ENCODE results near the gene AGER. TPM values are rescaled to one million over a fixed set of nuclear protein-coding genes. Genes with fewer than 3 reads are reported as not detected.

The AGER gene
- total and polyA plus RNA-seq, 9 of the 15 experiments (the other 6 are each of a cell fraction or from before 2014, with no cell fraction given), result 1.2 to 11.5 (median 4.1) TPM

- TF ChIP-seq GATA2 (CRISPR knock-in tag; IDR thresholded peaks at IDR 0.05) (peak; percentile 93), HLTF (IDR thresholded peaks at IDR 0.05) (peak; percentile 74; the same call in 1 of the 2 replicates), ZNF41 (CRISPR knock-in tag; conservative IDR thresholded peaks at IDR 0.05) (peak; percentile 74), HIVEP1 (CRISPR knock-in tag; IDR thresholded peaks at IDR 0.05) (no peak), TEAD2 (tag; IDR thresholded peaks at IDR 0.05) (no peak), NEUROD1 (IDR thresholded peaks at IDR 0.05; ENCODE audit: borderline replicate concordance, low read depth, low read length, partially characterized antibody) (peak; percentile 68), MAX (CRISPR knock-in tag; IDR thresholded peaks at IDR 0.05) (0 out of 2 replicates have a peak, but pooled peaks have one; percentile 11), ETV6 (IDR thresholded peaks at IDR 0.05; ENCODE audit: borderline replicate concordance in 1 of 2, low read depth in 2 of 2, low read length in 1 of 2) (0 out of 4 replicates have a peak, but pooled peaks of 1 of the 2 experiments have one; percentile 40), ETV6 (CRISPR knock-in tag; IDR thresholded peaks at IDR 0.05; ENCODE audit: borderline replicate concordance) (no peak), SRSF3 (IDR thresholded peaks at IDR 0.05; ENCODE audit: insufficient read depth, low read length) (no peak), SMAD4 (CRISPR knock-in tag; conservative IDR thresholded peaks at IDR 0.05) (peak; percentile 90), CREM (IDR thresholded peaks at IDR 0.05; ENCODE audit: low read depth) (peak; percentile 83), GABPA (tag; conservative IDR thresholded peaks at IDR 0.05; ENCODE audit: low read depth) (peak; percentile 50), SMAD3 (CRISPR knock-in tag; conservative IDR thresholded peaks at IDR 0.05) (peak; percentile 92)
Measured at GRCh38 chr6:32167761-32168262, 16.2 kb downstream of the AGER start (continued).
